ENCODE results near the gene COL18A1.

DNA sequence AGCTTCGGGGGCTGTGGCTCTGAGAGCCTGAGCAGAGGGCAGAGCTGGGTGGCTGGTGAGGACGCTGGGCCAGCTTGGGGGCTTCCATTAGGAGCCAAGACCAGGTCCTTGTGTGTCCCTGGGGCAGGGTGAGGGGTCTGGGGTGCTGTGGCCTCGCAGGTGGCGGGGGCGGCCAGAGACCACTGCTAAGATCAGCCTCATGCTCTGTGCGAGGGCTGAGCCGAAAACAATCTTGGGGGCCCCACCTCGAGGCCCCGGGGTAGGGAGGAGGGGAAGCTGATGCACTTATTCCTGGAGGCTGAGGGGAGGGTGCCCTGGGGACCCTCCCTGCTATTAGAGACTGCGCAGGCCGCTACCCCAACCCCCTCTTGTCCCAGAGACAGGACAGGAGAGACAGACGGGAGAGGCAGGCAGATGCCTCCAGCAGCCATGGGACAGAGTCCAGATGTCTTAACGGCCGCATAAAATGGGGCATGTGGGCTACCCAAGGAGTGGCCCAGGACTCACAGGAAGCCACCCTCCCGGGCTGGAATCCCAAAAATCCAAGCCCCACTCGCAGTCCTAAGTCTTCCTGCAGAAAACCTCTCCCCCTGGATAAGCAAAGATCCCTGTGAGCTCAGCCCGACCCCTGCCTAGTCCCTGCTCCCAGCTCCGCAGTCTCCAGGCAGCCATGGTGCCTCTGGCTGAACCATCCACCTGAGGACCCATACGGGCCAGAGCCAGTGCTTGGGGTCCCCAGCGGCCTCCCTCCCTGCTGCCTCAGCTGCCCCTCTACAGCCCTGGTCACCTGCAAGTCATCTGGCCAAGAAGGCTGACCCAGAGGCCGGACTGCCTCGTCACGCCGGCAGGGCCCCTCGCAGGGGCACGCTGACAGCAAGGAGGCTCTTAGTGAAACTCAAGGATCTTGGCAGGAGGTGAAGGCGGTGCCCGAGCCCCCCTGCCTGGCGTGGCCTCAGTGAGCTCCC lies 43.6 kb upstream of the COL18A1 start:
- TF ChIP-seq, protein P1, sequence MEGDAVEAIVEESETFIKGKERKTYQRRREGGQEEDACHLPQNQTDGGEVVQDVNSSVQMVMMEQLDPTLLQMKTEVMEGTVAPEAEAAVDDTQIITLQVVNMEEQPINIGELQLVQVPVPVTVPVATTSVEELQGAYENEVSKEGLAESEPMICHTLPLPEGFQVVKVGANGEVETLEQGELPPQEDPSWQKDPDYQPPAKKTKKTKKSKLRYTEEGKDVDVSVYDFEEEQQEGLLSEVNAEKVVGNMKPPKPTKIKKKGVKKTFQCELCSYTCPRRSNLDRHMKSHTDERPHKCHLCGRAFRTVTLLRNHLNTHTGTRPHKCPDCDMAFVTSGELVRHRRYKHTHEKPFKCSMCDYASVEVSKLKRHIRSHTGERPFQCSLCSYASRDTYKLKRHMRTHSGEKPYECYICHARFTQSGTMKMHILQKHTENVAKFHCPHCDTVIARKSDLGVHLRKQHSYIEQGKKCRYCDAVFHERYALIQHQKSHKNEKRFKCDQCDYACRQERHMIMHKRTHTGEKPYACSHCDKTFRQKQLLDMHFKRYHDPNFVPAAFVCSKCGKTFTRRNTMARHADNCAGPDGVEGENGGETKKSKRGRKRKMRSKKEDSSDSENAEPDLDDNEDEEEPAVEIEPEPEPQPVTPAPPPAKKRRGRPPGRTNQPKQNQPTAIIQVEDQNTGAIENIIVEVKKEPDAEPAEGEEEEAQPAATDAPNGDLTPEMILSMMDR (IDR thresholded peaks at IDR 0.05) = no peak
- TF ChIP-seq POLR2A (IDR thresholded peaks at IDR 0.05; ENCODE audit: low read depth) (no peak), EP300 (IDR thresholded peaks at IDR 0.05) (no peak), POLR2AphosphoS5 (IDR thresholded peaks at IDR 0.05) (no peak)
